22Rv1 (cell line): ENCODE results near the gene MISP.

Experiments
- ZFX ChIP-seq: fragments of 450-650 bp; IDR thresholded peaks from 2 replicates; pipeline ENCODE4 v1.6.1; 2017; ENCODE audit warnings: antibody characterized with exemption, borderline replicate concordance
- TF ChIP-seq, protein P1 (sequence below): fragments of 450-650 bp; IDR thresholded peaks from 2 replicates; pipeline ENCODE4 v1.5.1; 2017; ENCODE audit warnings: mild to moderate bottlenecking

DNA sequence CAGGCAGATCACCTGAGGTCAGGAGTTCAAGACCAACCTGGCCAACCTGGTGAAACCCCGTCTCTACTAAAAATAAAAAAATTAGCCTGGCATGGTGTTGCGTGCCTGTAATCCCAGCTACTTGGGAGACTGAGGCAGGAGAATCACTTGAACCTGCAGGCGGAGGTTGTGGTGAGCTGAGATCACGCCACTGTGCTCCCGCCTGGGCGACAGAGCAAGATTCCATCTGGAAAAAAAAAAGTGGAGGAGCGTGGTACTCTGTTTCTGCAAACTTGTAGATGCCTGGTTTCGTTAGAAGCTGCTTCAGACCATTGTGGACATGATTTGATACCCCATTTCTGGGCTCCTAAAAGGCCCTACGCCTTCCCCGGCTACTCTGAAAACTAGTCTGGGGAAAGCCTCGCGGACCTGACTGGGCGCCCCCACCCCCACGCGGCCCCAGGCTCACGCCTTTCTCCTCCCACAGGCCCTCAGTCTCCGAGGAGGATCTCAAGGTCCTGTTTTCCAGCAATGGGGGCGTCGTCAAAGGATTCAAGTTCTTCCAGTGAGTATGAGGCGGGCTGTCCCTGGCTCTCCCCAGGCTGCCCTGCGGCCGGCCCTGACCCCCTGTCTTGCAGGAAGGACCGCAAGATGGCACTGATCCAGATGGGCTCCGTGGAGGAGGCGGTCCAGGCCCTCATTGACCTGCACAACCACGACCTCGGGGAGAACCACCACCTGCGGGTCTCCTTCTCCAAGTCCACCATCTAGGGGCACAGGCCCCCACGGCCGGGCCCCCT lies 59.4 kb downstream of the MISP start:
- TF ChIP-seq, protein P1, sequence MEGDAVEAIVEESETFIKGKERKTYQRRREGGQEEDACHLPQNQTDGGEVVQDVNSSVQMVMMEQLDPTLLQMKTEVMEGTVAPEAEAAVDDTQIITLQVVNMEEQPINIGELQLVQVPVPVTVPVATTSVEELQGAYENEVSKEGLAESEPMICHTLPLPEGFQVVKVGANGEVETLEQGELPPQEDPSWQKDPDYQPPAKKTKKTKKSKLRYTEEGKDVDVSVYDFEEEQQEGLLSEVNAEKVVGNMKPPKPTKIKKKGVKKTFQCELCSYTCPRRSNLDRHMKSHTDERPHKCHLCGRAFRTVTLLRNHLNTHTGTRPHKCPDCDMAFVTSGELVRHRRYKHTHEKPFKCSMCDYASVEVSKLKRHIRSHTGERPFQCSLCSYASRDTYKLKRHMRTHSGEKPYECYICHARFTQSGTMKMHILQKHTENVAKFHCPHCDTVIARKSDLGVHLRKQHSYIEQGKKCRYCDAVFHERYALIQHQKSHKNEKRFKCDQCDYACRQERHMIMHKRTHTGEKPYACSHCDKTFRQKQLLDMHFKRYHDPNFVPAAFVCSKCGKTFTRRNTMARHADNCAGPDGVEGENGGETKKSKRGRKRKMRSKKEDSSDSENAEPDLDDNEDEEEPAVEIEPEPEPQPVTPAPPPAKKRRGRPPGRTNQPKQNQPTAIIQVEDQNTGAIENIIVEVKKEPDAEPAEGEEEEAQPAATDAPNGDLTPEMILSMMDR, result no peak
- TF ChIP-seq ZFX, result no peak
